H9 (cell line): Measurements from ENCODE around the gene TSPAN2. TPM values are rescaled to one million over a fixed set of nuclear protein-coding genes. Genes with fewer than 3 reads are reported as not detected.

Source experiments
- DNase-seq: peaks from one replicate; pipeline ENCODE4 v3.0.0-alpha.2; 2017
- H2AFZ ChIP-seq: one replicate; pipeline ENCODE4 v1.6.1; 2013; ENCODE audit warnings: mild to moderate bottlenecking, low read length, control low read depth, moderate library complexity
- H2AK5ac ChIP-seq: 2 replicates; pipeline ENCODE4 v1.6.1; 2013; ENCODE audit warnings: low read length, control low read depth, mixed read lengths; ENCODE audit not compliant: insufficient read length
- H2BK120ac ChIP-seq: one replicate; pipeline ENCODE4 v1.6.1; 2013; ENCODE audit warnings: low read depth, mild to moderate bottlenecking, low read length, control low read depth, inconsistent platforms; ENCODE audit not compliant: poor library complexity, severe bottlenecking
- H2BK12ac ChIP-seq: 2 replicates; pipeline ENCODE4 v1.6.1; 2013; ENCODE audit warnings: low read length, control low read depth, mixed read lengths, low read depth; ENCODE audit not compliant: insufficient read length
- H2BK15ac ChIP-seq: 2 replicates; pipeline ENCODE4 v1.6.1; 2013; ENCODE audit warnings: low read depth, low read length, control low read depth
- H2BK20ac ChIP-seq: one replicate; pipeline ENCODE4 v1.6.1; 2013; ENCODE audit warnings: low read depth, mild to moderate bottlenecking, low read length, control low read depth, inconsistent platforms; ENCODE audit not compliant: poor library complexity, severe bottlenecking
- H2BK5ac ChIP-seq: 2 replicates; pipeline ENCODE4 v1.6.1; 2013; ENCODE audit warnings: low read length, control low read depth, mixed read lengths; ENCODE audit not compliant: insufficient read length
- H3K14ac ChIP-seq: 2 replicates; pipeline ENCODE4 v1.6.1; 2013; ENCODE audit warnings: low read length, control low read depth; ENCODE audit not compliant: insufficient read depth
- H3K18ac ChIP-seq: 2 replicates; pipeline ENCODE4 v1.6.1; 2013; ENCODE audit warnings: low read depth, mild to moderate bottlenecking, mixed read lengths, low read length, control low read depth; ENCODE audit not compliant: insufficient read length
- H3K23ac ChIP-seq: 2 replicates; pipeline ENCODE4 v1.6.1; 2013; ENCODE audit warnings: low read length, control low read depth, mixed read lengths, low read depth; ENCODE audit not compliant: insufficient read length
- H3K23me2 ChIP-seq: 2 replicates; pipeline ENCODE4 v1.6.1; 2013; ENCODE audit warnings: low read depth, mild to moderate bottlenecking, mixed read lengths, low read length, control low read depth; ENCODE audit not compliant: insufficient read length, poor library complexity, severe bottlenecking
- H3K27ac ChIP-seq: 2 replicates; pipeline ENCODE4 v1.5.1; 2013; ENCODE audit warnings: low read length, control low read depth, mixed read lengths, low read depth; ENCODE audit not compliant: insufficient read length
- H3K27me3 ChIP-seq: 2 replicates; pipeline ENCODE4 v1.6.1; 2013; ENCODE audit warnings: low read length, control low read depth, inconsistent platforms; ENCODE audit not compliant: insufficient read depth
- H3K4ac ChIP-seq: 2 replicates; pipeline ENCODE4 v1.6.1; 2013; ENCODE audit warnings: low read depth, mild to moderate bottlenecking, control low read depth, inconsistent platforms, low read length, moderate library complexity
- H3K4me1 ChIP-seq: 2 replicates; pipeline ENCODE4 v1.6.1; 2013; ENCODE audit warnings: low read length, control low read depth, inconsistent platforms; ENCODE audit not compliant: insufficient read depth
- H3K4me2 ChIP-seq: 2 replicates; pipeline ENCODE4 v1.6.1; 2013; ENCODE audit warnings: low read length, control low read depth, mixed read lengths; ENCODE audit not compliant: insufficient read length, insufficient read depth
- H3K56ac ChIP-seq: 2 replicates; pipeline ENCODE4 v1.6.1; 2013; ENCODE audit warnings: low read depth, mild to moderate bottlenecking, mixed read lengths, low read length, control low read depth; ENCODE audit not compliant: insufficient read length
- H3K79me1 ChIP-seq: 2 replicates; pipeline ENCODE4 v1.6.1; 2013; ENCODE audit warnings: low read depth, mild to moderate bottlenecking, moderate library complexity, low read length, control low read depth, inconsistent platforms; ENCODE audit not compliant: insufficient read depth, poor library complexity, severe bottlenecking
- H3K79me2 ChIP-seq: 2 replicates; pipeline ENCODE4 v1.6.1; 2013; ENCODE audit warnings: low read length, control low read depth, inconsistent platforms; ENCODE audit not compliant: insufficient read depth
- H3K9ac ChIP-seq: 2 replicates; pipeline ENCODE4 v1.6.1; 2013; ENCODE audit warnings: low read length, control low read depth, mixed read lengths; ENCODE audit not compliant: insufficient read length; ENCODE audit errors: extremely low read depth
- H3K9me3 ChIP-seq: one replicate; pipeline ENCODE4 v1.6.1; 2013; ENCODE audit warnings: low read depth, low read length, inconsistent platforms; ENCODE audit not compliant: control insufficient read depth
- H3T11ph ChIP-seq: one replicate; pipeline ENCODE4 v1.6.1; 2013; ENCODE audit warnings: mild to moderate bottlenecking, low read length, control low read depth, inconsistent platforms
- H4K20me1 ChIP-seq: one replicate; pipeline ENCODE4 v1.6.1; 2013; ENCODE audit not compliant: control insufficient read depth, insufficient read length, insufficient read depth
- H4K5ac ChIP-seq: 2 replicates; pipeline ENCODE4 v1.6.1; 2013; ENCODE audit warnings: low read depth, mild to moderate bottlenecking, mixed read lengths, low read length, control low read depth; ENCODE audit not compliant: insufficient read length
- H4K8ac ChIP-seq: replicated peaks from 2 replicates; pipeline ENCODE4 v1.6.1; 2013; ENCODE audit warnings: low read length, control low read depth, mixed read lengths, low read depth; ENCODE audit not compliant: insufficient read length
- H4K91ac ChIP-seq: 2 replicates; pipeline ENCODE4 v1.6.1; 2013; ENCODE audit warnings: low read depth, mild to moderate bottlenecking, moderate library complexity, mixed read lengths, low read length, control low read depth; ENCODE audit not compliant: insufficient read length
- H3K27ac Mint-ChIP-seq, 3 experiments: 2 replicates in 2 of 3; 3 replicates in 1 of 3; pipeline ENCODE4 v1.8.0; 2020 to 2021; ENCODE audit warnings: mixed read lengths in 3 of 3, mild to moderate bottlenecking in 1 of 3, moderate library complexity in 1 of 3
- H3K27me3 Mint-ChIP-seq: 2 replicates; pipeline ENCODE4 v1.8.0; 2021; ENCODE audit warnings: low read depth, mild to moderate bottlenecking, moderate library complexity, mixed read lengths
- H3K36me3 Mint-ChIP-seq, 3 experiments: 2 replicates in 2 of 3; 3 replicates in 1 of 3; pipeline ENCODE4 v1.8.0; 2020 to 2021; ENCODE audit warnings: low read depth in 3 of 3, mixed read lengths in 3 of 3; ENCODE audit not compliant: insufficient read depth in 1 of 3
- H3K4me1 Mint-ChIP-seq, 2 experiments: 2 replicates each; pipeline ENCODE4 v1.8.0; 2020; ENCODE audit warnings: mixed read lengths in 2 of 2
- H3K4me3 Mint-ChIP-seq, 2 experiments: 2 replicates in 1 of 2; 3 replicates in 1 of 2; pipeline ENCODE4 v1.8.0; 2020 to 2021; ENCODE audit warnings: mild to moderate bottlenecking in 2 of 2, mixed read lengths in 2 of 2, moderate library complexity in 1 of 2
- H3K9me3 Mint-ChIP-seq, 2 experiments: 2 replicates in 1 of 2; 3 replicates in 1 of 2; pipeline ENCODE4 v1.8.0; 2020; ENCODE audit warnings: mild to moderate bottlenecking in 2 of 2, mixed read lengths in 2 of 2, moderate library complexity in 1 of 2
- CTCF ChIP-seq: fragments of 200-600 bp; sonication (generic); conservative IDR thresholded peaks from 3 replicates; pipeline ENCODE4 v1.8.0; 2021; ENCODE audit warnings: antibody characterized with exemption, mild to moderate bottlenecking
- total RNA-seq: library from RNA; stranded (reverse); gene quantifications from 2 replicates; pipeline ENCODE4 v1.2.1, GENCODE V29; 2021

TSPAN2 gene
- total RNA-seq, 1 experiment from 2014 or later: 10.8 TPM

DNA sequence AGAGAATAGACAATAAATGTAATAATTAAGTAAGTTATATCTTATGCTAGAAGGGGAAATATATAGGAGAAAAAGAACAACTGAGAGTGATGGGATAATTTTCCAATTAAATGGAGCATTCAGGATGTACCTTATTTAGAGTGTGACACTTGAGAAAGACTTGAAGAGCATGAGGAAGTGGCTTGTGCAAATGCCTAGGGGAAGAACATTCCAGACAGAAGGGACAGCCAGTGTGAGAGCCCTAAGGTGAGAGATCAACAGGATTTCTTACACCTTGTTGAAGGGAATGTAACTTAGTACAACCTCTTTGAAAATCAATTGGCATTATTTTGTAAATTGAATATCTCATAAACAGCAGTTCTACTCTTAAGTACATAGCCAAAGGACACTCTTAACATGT is 28.8 kb upstream of the TSPAN2 start:
- peaks cover 24 to 29% of the 10 kb centered on the region in 2 experiments for H3K9me3 Mint-ChIP-seq
- no peaks in the 10 kb centered on the region for H3K27me3 ChIP-seq

More for the DNA sequence above, 28.8 kb upstream of the TSPAN2 start:
- no peaks in the 10 kb centered on the region for H3K23me2 ChIP-seq
- Mint-ChIP-seq H3K36me3 (peaks cover 6 to 19% (median 11%) of the 10 kb centered on the region in 3 experiments; a peak in 6 of 7 replicates), H3K4me1 (peaks cover 6 to 7% of the 10 kb centered on the region in 2 experiments; a peak in 3 of 4 replicates), H3K27ac (no peak overlapping the region), H3K27me3 (peaks cover 8% of the 10 kb centered on the region), H3K4me3 (no peak overlapping the region)
- no peak overlapping the region for H3K56ac ChIP-seq
- H4K8ac ChIP-seq: no peak overlapping the region
- H3K4ac ChIP-seq: no peak overlapping the region
- no peak overlapping the region for H2BK120ac ChIP-seq
- H3K79me1 ChIP-seq: no peaks in the 10 kb centered on the region
- no peak overlapping the region for H3K14ac ChIP-seq
- no peak overlapping the region for H2BK20ac ChIP-seq
- no peak overlapping the region for H2BK5ac ChIP-seq
- no peak overlapping the region for H3K18ac ChIP-seq
- no peak overlapping the region for H3T11ph ChIP-seq
- no peak for TF ChIP-seq CTCF
- H2BK12ac ChIP-seq: no peak overlapping the region
- no peak overlapping the region for H4K5ac ChIP-seq
- no peak overlapping the region for H2AFZ ChIP-seq
- H3K4me2 ChIP-seq: no peak overlapping the region
- H4K20me1 ChIP-seq: no peaks in the 10 kb centered on the region
- no peak overlapping the region for H3K9ac ChIP-seq
- peaks cover 5% of the 10 kb centered on the region for H3K9me3 ChIP-seq
- H3K4me1 ChIP-seq: no peaks in the 10 kb centered on the region
- no peaks in the 10 kb centered on the region for H3K79me2 ChIP-seq
- no peak overlapping the region for H2AK5ac ChIP-seq
- no peak overlapping the region for H2BK15ac ChIP-seq
- DNase-seq: no peak
- no peak overlapping the region for H3K27ac ChIP-seq
- no peak overlapping the region for H4K91ac ChIP-seq
- no peak overlapping the region for H3K23ac ChIP-seq
